GM19351 (cell line): Measurements from ENCODE around the gene SH3D19.
A peak's percentile ranks its signal among the peaks of the same experiment; 100 is the strongest.

Experiments
- ATAC-seq: cut with Tn5 transposase; IDR thresholded peaks from one replicate; pipeline ENCODE4 v1.9.1; 2021; ENCODE audit warnings: mild to moderate bottlenecking, moderate library complexity; ENCODE audit not compliant: unreplicated experiment

Gene SH3D19, protein sequence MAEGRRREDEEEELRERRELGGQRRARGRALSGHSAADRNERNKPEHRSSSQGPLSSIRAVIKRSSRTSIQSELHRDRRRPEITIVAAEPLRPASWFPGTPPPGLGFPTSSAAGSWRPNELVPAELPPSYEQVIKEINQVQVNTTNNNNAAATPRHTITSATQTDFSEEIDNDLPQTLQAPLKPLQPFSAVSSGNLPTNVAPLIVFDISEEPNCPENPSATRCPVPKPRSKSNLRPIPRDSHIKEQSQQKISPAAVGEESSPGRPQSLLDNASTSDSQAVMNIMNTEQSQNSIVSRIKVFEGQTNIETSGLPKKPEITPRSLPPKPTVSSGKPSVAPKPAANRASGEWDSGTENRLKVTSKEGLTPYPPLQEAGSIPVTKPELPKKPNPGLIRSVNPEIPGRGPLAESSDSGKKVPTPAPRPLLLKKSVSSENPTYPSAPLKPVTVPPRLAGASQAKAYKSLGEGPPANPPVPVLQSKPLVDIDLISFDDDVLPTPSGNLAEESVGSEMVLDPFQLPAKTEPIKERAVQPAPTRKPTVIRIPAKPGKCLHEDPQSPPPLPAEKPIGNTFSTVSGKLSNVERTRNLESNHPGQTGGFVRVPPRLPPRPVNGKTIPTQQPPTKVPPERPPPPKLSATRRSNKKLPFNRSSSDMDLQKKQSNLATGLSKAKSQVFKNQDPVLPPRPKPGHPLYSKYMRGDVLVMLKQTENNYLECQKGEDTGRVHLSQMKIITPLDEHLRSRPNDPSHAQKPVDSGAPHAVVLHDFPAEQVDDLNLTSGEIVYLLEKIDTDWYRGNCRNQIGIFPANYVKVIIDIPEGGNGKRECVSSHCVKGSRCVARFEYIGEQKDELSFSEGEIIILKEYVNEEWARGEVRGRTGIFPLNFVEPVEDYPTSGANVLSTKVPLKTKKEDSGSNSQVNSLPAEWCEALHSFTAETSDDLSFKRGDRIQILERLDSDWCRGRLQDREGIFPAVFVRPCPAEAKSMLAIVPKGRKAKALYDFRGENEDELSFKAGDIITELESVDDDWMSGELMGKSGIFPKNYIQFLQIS

DNA sequence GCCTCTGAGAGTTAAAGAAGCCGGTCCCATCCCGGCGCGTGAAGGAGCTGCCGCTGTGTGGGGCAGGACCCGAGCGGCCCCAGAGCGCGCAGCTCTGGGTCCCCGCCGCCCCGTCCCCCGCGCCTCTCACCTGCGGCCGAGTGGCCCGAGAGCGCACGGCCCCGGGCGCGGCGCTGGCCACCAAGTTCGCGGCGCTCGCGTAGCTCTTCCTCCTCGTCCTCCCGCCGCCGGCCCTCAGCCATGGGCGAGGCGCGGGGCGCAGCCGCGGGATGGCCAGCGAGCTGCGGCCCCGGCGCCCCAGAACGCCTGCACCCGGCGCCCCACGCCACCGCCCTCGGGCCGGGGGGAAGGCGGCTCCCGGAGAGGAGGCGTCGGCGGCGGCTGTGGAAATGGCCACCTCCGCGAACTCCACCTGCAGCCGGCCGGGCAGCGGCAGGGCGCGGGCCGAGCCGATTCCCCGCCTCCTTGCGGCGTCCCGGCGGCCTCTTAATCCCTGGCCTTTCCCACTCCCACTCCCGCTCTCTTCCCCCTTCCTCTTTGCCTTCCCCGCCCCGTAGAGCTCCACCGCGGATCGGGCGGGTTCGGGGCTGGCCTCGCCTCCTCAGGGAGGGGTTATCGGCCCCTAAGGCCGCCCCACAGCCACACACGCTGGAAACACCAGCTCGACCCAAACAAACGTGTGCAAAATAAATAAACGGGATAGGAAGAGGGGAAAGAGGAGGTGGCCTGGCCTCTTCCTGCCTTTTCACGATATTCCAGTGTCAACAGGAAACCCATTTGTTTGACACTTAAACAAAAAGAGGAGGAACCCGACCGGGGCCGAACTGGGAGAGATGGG is at the start of gene SH3D19:
Gene SH3D19, minus strand, starts transcription at position 495 of the 838 bp plus-strand sequence. Its CDS starts 253 bp downstream, at position 242.
- ATAC-seq: no peak

DNA sequence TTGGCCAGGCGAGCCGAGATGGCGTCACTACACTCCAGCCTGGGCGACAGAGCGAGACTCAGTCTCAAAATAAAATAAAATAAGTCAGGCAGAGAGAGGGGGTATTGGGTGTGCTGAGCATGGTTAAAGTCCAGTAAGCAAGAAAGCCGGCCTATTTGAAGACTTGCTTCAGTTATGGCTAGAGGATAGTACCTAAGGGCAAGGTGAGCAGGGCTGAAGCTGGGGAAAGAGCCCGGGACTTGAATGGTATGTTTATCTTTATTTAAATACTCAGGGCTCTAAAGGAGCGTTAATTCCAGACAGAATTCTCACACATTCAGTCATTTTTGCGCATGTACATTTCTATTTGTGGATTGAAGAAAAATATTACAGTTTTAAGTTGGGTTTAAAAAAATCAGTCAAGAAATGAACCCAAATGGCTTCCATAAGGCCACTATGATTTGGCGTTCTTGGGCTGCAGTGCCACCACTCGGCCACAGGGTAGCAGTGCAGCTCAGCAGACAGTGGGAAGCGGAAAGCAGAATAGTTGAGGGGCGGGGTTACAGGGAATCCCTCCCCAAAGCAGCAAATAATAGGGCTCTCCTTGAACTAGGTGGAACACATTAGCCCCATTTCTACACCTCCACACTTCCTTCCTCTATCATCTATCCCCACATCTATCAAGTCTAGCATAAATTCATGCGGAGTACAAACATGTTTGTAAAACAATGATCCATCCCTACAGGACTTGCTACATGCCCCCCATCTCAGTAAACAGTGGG is 37.2 kb upstream of the SH3D19 start:
- peak; percentile 99 for ATAC-seq

DNA sequence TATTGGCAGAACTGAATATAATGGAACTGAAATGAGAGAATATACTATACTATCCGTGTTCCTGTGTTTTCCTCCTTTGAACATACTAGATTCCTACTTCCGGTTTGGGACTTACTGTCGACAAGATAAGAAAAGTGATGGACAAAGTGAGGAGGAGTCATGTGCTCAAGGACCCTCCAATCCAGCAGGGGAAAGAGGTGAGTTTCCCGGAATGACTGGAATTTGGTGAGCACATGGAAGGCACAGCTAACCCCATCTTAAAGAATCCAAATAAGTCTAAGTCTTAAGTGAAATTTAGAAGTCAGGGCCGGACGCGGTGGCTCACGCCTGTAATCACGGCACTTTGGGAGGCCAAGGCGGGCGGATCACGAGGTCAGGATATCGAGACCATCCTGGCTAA is 36.6 kb upstream of the SH3D19 start:
- ATAC-seq: no peak

DNA sequence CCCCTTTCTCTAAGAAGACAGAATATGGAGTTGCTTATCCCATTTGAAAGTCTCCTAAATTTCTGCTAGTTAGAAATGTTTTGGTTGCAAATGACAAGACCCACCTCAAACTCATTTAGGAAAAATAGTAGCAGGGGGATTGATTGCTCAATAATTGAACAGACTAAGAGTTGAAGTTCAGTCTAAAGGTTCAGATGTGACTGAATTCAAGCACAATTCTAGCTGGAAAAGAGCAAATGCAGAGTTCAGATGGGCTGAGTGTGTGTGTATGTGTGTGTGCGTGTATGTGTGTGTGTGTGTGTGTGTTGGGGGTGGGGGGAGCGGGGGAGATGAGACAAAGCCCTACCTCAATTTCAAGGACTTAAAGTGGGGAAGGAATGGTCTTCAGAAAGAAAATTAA is 35.7 kb upstream of the SH3D19 start:
- ATAC-seq: no peak

DNA sequence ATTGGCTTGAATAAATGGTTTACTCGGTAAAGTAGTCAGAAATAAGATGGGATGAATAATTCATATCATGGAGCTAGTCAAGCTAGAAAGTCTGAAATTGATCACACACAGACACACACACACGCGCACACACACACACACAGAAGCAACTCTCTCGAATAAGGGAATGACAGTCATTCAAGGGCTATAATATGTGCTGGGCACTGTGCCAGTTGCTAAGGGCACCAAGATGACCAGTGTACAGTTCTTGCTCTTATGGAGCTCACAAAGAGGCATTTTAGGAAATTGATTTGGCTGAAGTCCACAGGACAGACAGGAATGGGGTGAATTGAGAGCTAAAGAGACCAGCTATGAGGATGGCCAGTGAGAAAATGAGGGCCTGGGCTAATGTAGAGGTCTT is 34.2 kb upstream of the SH3D19 start:
- no peak for ATAC-seq

DNA sequence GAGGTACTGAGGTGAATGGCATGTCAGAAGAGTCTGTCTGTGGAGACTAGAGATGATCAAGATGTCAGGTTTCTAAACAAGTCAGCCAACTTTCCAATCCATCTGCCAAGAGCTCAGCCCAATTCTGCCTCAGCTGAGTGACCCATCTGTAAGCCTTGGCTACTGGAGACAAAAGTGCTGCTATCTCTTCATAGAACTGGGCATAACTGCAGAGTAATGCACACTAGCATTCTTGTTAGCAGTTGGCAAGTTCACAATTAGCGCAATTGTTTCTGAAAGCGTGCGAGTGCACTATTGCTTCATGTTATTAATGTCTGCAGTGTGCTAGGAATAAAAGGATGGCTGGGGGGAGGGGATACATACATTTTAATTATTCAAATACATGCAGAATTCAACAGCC is 32.9 kb upstream of the SH3D19 start:
- no peak for ATAC-seq

DNA sequence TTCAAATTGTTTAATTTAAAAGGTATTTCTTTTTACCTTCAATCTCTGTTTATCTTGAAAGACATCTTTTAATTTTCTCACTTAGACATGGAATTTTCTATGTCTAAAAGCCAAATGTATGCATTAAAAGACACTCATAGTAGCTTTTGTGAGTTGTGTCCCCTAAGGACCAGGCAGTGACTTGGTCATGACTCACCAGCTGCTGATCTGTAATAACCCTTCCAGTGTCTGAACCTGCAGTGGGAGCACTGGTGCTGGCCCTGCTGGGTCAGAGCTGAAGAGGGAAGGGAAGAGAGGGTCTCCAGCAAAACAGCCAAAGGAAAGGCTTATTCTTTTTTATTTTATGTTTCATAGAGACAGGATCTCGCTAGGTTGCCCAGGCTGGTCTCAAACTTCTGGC is 31.1 kb upstream of the SH3D19 start:
- no peak for ATAC-seq

DNA sequence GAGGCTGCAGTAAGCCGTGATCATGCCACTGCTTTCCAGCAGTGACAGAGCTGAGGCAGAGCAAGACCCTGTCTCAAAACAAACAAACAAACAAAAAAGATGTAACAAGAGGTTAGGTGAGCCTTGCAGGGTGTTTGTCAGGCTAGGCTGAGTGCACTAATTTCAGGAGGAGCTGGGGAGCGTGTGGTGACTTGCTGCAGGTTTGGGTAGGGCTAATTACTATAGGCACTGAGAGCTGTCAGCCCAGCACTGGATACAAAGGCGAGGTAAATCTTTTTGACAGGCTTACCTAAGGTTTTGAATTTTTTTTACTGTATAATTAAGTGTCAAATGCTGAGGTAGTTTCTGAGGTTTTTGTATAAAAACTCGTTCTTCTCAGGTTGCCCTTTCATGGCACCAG is 29.8 kb upstream of the SH3D19 start:
- no peak for ATAC-seq

DNA sequence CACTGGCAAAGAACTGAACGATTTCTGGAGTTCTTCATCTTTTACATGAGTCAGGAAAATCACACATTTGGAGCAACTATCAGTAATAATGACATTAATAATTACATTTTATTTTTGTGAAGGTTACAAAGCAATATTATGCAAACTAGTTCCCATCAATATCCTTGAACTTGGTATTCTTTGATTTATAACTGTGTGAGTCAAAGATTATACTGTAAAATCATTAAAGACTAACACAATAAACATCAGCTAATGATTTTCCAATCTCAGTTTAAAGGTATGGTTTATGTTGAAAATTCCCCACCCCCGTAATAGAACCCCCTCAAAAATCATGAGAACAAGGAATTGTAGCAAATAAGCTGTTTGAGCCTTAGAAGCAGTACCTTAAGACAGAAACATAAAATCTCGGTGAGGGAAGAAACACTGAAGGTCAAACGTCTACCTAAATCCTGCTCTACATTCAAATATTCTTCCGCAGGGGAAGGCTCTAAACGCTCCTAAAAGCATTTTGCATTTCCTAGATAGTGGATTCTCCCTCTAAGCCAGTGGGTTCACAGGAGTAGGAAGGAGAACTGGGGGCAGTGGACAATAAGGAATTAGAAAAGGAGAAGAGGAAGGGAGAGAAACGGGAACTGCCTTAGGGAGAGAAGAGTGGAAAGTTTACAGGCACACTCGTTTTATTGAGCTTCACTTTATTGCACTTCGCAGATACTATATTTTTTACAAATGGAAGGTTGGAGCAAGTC is 22.3 kb upstream of the SH3D19 start:
- ATAC-seq: no peak

DNA sequence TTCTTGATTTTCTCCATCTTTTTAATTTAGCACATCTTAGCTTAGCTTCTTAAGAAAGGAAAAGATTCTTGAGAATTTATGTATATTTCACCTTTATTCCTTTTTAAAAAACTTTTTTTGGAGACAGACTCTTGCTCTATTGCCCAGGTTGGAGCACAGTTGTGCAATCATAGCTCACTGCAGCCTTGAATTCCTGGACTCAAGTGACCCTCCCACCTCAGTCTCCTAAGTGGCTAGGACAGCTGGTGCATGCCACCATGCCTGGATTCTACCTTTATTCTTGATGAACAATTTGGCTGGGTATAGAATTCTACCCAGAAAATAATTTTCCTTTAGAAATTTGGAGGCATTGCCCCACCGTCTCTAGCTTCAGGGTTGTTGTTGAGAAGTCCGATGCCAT is 19.5 kb upstream of the SH3D19 start:
- ATAC-seq: no peak

DNA sequence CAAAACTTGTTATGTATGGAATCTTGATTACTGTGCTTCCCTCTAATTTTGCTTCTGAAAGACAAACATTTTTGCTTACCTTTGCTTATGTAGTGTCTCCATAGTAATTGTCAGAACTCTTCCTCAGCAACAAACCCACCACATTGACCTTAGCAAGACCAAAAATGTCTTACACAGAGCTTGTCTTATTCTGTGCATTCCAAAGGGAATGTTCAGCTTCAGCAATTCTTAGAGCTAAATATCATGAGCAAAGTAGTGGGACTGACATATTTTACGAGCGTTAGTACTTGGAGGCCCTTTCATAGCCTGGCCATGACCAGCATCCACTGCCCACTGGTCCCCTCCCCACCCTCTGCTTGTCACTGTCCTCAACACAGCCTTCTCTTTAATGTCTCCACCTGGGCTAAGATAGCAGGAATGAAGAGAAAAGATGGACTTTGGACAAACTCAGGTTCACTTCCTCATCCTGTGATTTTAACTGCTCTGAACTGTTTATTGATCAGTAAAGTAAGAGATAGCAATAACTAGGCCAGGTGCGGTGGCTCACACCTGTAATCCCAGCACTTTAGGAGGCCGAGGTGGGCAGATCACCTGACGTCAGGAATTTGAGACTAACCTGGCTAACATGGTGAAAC is 15.5 kb upstream of the SH3D19 start:
- ATAC-seq: no peak

DNA sequence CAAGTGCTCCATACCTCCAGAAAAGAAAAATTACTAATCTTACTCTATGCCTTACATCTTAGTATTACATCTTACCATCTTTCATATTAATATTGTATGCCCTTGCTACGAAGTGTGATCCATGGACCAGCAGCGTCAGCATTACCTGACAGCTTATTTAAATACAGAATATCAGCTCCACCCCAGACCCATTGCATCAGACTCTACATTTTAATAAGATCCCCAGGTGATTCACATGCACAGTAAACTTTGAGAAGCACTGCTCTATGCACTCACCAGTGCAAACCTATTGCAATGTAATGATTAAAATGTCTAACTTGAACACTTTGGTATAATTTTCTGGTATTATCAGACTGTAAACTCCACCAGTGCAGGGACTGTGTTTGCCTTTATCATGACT is 14.1 kb upstream of the SH3D19 start:
- ATAC-seq: no peak

DNA sequence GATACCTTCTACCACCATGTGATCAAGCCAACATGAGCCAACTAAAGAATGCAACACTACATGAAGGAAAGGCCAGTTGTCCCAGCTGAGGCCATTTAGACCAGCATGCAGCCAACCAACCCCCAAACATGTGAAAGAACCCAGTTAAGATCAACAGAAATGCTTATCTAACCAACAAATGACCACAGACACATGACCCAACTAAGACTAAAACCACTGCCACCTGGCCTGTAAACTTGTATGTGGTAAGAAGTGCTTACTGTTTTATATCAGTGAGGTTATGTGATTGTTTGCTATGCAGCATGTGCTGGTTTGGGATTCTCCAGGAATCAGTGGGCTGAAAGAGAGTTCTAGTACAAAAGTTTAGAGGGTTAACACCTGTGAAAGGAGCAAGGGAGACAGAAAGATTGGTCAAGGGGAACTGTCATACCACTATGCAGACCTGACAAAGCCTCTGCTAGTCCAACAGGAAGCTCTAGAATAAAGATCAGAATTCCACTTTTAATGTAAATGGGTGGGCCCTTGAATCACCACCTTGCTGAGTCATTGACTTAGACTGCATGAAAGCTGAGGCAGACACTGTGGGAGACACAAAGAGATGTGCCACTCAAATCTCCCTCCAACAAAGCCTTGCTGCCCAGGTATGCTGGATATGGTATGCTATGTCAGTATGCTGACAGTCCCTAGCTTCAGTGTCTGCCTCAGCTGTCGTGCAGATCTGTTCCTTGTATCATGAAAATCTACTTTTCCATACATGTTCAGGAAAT is 6.1 kb upstream of the SH3D19 start:
- no peak for ATAC-seq

DNA sequence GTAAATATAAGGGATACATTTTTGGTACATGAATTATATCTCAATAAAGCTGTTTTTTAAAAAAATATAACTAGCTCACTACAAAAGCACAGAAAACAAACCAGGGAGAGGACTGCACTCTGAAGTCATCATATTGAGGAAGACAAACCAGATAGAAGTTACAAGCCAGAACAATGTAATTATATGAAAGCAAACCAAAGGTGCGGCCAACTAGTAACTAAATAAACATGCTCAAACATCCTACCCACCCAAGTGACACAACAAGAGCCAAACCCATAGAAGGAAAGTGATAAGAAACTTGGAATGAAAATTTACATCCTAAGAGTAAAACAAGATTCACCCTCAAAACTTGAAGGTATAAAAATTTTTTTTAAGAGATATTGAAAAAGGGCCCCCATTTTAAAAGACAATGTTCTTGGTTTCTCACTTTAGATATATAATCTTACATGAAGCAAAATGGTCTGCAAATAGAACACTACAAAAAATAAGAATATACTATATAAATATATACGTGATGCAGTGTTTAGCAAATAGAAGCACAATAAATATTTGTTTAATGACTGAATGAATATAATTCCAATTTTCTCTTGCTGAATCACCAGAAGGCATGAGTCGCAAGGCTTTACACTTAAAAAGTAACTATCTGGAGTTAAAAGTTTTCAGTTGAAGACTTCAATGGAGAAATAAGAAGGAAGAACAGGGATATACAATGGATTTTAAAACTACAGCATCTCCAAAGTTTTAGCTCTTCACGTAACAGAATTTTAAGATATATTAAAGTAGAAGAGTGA is 4.0 kb upstream of the SH3D19 start:
- no peak for ATAC-seq

DNA sequence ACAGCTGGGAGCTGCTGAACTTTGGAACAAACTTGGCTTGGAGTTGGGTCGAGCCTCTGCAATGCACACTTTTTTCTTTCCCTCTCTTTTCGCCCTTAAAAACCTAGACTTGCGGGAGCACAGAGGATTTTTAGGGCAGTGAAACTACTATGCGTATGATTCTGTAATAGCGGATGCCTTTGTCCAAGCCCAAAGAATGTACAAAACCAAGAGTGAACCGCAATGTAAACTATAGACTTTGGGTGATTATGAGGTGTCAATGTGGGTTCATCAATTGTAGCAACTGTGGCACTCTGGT is 493 bp upstream of the SH3D19 start:
- ATAC-seq: no peak

DNA sequence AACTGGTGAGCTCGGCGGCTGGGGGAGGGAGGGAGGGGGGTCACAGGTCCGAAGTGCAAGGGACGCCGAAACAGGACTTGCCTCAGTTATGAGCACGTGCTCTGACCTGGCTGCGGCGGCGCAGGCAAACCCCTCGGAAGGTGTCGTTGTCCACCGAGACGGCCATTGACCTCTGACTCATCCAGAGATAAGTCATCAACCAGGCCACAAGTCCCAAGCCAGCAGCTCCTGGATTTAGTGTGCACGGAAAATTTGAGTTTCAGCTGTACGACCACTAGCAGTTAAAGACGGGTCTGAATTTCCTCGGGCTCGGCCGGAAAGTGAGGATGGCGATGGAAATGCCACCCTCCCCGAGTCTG is 674 bp downstream of the SH3D19 start:
- no peak for ATAC-seq

DNA sequence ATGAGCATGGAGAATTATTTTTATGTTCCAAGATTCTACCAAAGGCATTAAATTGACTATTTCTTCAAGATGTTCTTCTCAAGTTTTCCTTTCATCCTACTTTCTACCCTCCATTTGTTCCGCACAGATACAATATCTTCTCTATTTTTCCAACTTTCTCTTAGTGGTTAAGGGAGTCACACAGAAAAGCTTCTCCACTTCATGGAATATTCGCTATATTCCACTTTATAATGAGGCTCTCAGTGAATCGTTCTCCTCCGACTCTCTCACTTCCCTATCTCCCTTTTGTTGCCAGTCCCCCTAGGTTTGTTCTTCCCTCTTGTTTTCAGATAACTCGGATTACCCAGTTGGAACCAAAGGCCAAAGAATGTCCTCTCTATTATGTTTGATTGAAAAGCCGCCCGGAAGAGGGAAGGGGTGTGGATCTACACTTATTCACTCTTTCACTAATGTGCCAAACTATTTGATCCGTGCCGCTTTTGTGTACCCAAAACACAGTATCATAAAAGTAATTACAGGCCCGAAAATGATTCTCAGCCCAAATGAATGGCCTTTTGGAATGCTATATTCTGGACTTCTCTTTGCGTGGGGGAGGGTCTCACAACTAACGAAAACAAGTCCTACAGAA is 1.2 kb downstream of the SH3D19 start:
- ATAC-seq: no peak
